GM10847 (cell line): ENCODE measurements around the gene PACS1.

Source experiments
- POLR2A ChIP-seq: IDR thresholded peaks from 2 replicates; pipeline ENCODE4 v1.6.1; 2011; ENCODE audit not compliant: insufficient read length; ENCODE audit errors: extremely low read depth

PACS1 gene

DNA sequence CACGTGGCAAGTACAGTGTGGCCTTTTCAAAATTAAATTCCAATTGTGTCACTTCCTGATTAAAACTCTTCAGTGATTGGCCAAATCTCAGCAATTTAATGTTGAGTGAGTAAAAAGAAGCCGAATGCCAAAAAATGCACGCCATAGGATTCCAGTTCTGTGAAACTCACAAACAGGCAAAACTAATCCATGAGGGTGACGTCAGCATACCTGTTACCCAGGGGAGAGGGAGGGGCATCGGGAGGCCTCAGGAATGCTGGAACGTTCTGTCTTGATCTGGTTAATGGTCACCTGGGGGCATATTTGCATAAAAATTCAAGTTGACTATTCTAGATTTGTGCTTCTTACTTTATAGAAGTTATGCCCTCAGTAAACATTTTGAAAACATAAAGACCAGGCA, 158.4 kb downstream of the PACS1 start:
- no peak for TF ChIP-seq POLR2A

- TF ChIP-seq POLR2A = no peak
Measured at GRCh38 chr11:66230156-66230555, 160.1 kb downstream of the PACS1 start.

DNA sequence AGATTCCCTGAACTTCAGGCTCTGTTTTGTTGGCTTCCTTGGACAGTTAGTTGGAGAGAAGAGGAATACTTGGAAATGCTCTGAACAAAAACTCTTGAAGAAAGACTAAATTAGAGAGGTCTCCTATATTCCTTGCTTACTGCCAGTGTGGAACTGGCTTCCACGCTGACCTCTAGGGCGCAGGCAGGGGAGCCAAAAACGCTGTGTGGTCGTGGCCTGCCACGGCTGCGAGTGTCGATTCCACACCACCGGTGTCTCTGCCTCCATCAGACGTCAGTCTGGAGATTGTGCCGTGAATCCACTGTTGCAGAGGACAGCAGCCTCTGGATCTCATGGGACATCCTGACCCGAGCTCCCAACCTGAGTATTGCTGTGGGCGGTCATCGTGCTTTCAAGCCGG, 160.9 kb downstream of the PACS1 start:
- no peak for TF ChIP-seq POLR2A

GRCh38 chr11:66231561-66231960, 161.5 kb downstream of the PACS1 start:
- TF ChIP-seq POLR2A = no peak

GRCh38 chr11:66232769-66233168, 162.7 kb downstream of the PACS1 start:
- no peak for TF ChIP-seq POLR2A

- TF ChIP-seq POLR2A = no peak
Measured at GRCh38 chr11:66233301-66233700, 163.2 kb downstream of the PACS1 start.

DNA sequence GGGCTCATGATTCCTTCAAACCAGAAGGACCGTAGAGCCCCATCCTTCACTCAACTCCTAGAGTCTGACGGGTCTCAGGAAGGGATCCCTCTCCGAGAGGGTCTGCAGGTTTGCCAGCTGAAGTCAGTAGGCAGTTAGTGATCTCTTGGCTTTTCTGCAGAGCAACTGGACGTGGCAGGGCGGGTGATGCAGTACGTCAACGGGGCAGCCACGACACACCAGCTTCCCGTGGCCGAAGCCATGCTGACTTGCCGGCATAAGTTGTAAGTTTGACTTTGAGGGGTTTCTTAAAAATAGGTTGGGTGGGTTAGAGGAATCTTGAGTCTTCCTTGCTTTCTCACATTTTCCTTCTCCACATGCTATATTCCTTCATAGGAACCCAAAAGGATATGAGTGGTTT, 165.1 kb downstream of the PACS1 start:
- TF ChIP-seq POLR2A = no peak

DNA sequence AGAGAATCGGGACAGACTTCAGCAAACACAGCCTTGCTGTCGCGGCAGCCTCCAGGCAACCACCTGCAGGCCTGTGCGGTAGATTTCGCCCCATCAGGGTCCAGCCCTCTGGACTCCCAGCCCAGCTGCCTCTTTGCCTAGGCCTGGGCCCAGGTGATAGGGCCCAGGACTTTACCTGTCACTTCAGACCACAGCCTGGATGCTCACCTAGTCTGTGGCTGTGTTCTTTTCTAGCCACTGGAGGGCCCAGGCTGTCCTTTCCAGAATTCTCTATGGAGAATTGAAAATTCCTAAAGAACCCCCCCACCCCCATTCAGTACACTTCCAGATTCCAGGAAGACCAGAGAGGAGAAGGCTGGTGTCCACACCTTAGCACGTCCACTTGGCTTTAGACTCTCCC, 167.8 kb downstream of the PACS1 start:
- TF ChIP-seq POLR2A = no peak

DNA sequence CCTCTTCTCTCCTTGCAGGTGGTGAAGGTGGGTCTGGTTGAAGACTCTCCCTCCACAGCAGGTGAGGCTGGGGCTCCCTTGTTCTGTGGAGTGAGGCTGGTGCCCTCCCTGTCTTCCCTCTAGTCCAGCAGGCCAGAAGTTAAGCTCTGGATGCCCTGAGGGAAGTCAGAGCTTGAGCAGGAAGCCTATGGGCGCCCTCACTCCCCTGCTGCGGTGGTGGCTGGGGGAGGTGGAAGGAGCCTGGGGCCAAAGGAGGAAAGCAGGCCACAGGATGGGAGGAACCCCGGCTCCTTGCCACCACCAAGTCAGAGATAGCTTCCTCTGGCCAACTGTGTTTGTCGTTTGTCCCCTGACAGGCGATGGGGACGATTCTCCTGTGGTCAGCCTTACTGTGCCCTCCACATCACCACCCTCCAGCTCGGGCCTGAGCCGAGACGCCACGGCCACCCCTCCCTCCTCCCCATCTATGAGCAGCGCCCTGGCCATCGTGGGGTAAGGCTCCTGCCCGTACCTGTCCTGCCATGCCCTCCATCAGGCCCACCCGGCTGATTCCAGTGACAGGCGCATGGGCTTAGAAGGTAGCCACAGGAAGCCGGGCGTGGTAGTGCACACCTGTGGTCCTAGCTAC, 168.8 kb downstream of the PACS1 start:
- TF ChIP-seq POLR2A = no peak

DNA sequence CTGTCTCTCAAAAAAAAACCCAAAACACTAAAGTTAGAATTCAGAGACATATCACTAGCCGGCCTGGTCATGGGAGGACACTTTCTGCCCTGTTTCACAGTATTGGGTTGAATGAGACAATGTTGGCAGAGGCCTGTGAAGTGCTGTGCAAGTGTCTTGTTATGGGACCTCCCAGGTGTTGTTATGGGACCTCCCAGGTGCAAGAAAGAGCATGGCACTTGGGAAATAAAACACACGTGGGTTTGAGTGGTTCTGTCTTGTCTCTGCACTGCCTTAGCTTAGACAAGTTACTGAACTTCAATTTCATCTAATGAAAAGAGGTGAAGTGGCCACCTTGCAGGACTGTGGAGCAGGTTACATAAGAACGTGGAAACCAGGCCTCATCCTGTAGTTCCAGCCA, 169.4 kb downstream of the PACS1 start:
- TF ChIP-seq POLR2A = no peak

DNA sequence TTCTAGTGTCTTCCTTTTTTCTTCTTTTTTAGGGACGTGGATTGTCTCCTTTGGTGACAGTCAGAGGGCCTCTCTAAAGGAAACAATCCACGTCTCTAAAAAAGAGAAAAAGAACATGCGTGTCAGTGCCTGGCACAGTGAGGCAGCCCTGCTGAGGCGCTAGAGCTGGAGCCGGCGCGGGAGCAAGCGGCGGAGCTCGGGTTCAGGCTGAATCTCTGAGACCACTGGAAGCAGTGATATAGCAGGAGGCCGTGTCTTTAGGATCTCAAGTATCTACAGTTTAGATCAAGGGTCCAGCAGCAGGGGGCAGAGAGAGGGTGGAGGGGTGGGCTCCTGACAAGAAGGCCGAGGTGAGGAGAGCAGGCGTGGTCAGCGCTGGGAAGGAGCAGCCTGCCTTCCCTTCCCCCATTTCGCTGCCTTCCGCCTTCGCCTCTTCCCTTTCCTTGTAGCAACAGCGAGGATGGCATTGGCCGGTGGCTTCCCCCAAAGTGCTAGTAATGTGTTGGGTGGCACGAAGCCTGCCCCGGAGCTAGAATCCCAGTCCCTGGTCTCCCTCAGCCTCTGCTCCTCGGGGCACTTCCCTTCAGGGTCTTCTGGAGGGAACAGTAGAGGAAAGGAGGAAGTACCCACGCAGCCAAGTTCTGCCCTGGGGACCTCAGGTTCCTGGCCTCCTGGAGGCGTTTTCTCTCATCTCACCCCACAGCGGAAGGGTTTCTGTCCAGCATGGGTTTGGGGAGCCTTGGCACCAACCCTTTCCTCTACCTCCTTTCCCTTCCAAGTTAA, 170.1 kb downstream of the PACS1 start:
- no peak for TF ChIP-seq POLR2A

- no peak for TF ChIP-seq POLR2A
Measured at GRCh38 chr11:66240781-66241136, 170.7 kb downstream of the PACS1 start.

DNA sequence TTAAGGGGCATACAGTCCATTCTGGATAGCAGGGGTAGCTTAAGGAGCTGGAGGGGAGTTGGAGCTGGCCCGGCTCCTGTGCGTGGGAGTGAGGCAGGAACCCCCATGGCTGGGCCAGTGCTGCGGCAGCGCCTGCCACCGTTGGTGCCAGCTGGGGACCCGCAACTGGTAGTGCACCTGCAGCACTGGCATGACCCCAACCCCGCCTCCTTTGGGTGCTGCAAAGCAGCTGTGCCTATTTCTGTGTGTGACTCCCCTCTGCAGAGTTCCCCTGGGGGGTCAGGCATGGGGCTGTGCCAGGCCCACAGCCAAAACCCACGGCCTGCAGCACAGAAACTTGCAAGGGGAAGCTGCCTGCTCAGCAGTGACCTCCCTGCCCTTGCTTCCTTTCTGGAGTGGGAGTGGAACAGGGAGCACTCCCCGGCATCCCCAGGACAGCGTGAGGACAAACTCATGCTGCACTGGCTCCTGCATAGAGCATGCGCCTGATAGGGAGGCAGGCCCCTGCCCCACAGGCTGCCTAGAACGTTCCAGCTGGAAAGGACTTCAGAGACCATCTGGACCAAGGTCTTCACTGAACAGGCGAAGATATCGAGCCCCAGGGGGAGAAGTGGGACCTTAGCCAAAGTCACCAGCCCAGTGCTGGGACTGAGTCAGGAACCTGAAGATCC, 172.2 kb downstream of the PACS1 start:
- TF ChIP-seq POLR2A = no peak

GRCh38 chr11:66243782-66244535, 173.9 kb downstream of the PACS1 start:
- no peak for TF ChIP-seq POLR2A

GRCh38 chr11:66247295-66247694, 177.2 kb downstream of the PACS1 start:
- TF ChIP-seq POLR2A = no peak

DNA sequence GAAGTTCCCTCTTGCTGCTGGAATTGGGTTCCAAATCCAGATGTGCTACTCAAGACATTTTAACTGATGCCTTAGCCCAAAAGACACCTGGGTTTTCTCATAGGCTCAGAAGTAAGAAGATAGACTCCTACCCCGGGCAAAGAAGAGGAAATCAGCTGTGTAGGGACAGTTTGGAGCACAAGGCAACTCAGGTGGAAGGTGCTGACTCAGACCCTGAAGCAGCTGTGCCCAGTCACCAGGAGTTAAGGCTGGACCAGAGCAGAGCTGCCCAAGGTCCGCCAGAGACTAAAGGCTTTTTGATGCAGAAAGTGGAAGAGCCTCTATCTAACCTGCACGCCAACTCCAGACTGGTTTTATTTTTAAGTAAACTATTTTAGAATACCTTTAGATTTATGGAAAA, 177.7 kb downstream of the PACS1 start:
- no peak for TF ChIP-seq POLR2A
